Smooth muscle cell of the brain vasculature (primary cell): Measurements from ENCODE around the gene AFF4.
"Not testable (repeated sequence)": the region's sequence is repeated elsewhere in the genome, so short reads cannot be mapped to it uniquely, and the experiment has no call there.

ENCODE experiments used
- DNase-seq: peaks from one replicate; pipeline ENCODE4 v3.0.0-alpha.2; 2012; ENCODE audit warnings: low read depth, low spot score

The AFF4 gene

DNA sequence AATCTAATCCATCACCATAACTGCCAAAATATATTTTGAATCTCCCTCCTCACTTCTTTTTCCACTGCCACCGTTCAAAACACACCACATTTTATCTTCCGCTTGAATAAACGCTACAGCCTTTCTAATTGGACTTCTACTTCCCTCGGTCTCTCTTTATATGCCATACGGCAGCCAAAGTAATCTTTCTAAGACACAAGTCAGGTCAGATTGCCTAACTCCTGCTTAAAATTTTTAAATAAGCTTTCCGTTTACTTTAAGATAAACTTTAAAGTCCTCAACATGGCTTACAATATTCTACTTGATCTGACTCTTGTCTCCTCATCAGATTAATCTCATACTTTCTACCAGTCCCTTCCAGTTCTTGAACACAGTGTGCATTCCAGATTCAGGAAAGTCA lies 9.7 kb downstream of the AFF4 start:
- DNase-seq: no peak

DNA sequence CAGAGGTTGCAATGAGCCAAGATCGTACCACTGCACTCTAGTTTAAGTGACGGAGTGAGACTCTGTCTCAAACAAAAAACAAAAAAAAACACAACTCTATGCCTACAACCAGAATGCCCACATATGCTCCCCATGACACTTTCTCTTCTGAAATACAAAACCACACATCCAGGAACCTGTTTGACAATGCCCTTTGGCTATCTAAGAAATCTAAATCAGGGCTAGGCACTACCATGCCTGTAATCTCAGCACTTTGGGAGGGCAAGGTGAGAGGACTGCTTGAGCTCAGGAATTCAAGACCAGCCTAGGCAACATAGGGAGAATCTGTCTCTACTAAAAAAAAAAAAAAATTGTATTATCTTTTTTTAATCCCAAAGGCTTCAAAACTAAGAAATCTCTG lies 10.6 kb downstream of the AFF4 start:
- DNase-seq: no peak

DNA sequence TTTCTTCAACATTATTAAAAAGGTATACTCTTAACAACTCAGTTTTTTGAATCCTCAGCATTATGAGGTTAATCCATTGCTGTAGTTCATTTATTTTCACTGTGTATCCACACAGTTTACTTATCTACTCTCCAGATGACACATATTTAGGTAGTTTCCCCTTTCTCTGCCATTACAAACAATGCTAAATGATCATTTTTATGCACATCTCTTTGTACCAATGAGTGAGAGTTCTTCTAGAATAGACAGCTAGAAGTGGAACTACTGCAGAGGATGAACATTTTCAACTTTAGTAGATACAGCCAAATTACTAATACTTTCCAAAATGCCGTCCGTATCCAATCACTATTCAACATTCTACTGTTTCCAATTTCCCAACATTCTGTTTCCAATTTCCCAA lies 11.5 kb downstream of the AFF4 start:
- DNase-seq: no peak

DNA sequence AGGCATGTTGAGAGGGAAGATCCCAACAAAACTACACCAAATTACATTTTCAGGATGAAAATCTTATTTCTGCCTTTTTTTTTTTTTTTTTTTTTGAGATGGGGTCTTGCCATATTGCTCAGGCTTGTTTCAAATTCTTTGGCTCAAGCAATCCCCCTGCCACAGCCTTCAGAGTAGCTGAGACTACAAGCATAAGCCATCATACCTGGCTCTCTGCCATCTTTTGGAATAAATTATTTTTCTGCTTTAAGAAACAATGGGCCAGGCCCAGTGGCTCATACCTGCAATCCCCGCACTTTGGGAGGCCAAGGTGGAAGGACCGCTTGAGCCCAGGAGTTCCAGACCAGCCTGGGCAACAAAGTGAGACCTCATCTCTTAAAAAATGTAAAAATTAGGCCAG lies 14.3 kb downstream of the AFF4 start:
- DNase-seq: no peak

DNA sequence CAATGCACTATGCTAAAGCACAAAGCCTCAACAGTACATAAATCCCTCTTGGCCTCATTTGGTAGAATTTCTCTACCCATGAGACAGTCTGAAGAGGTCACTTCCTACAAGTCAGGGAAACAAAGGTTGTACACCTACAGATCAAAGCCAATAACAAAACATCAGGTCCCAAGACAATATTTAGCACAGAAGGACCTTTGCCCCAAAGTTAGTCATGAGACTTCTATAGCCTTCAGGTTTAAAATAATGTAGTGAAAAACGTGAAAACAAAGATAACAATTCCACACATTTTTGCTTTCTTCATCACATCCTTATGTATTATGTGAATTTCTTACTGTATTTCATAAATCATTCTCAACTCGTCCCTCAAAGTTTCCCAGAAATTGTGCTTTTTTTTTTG lies 15.8 kb downstream of the AFF4 start:
- DNase-seq: no peak

DNA sequence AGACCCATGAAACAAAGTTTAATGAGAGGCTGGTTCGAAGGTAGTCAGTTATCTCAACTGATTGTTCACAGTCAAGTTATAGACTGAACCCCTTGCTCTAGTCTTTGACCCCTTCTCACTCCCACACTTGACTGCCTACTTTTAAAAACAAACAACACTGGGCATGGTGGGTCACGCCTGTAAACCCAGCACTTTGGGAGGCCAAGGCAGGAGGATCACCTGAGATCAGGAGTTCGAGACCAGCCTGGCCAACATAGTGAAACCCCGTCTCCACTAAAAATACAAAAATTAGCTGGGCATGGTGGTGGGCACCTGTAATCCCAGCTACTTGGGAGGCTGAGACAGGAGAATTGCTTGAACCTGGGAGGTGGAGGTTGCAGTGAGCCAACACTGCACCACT lies 18.1 kb downstream of the AFF4 start:
- not testable (repeated sequence) for DNase-seq

DNA sequence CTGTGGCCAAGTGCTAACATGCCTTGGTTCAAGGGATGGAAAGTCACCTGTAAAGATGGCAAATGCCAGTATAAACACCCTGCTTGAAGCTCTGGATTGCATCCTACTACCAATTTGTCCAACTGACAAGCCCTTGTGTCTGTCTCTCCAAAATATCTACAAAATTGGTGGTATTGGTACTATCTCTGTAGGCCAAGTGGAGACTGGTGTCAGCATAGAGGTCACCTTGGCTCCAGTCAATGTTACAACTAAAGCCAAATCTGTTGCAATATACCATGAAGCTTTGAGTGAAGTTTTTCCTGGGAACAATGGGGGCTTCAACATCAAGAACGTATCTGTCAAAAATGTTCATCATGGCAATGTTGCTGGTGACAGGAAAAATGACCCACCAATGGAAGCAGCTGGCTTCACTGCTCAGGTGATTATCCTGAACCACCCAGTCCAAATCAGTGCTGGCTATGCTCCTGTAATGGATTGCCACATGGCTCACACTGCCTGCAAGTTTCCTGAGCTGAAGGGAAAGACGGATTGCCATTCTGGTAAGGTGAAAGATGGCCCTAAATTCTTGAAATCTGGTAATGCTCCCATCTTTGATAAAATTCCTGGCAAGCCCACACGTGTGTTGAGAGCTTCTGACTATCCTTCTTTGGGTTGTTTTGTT lies 19.9 kb downstream of the AFF4 start:
- no peak for DNase-seq

DNA sequence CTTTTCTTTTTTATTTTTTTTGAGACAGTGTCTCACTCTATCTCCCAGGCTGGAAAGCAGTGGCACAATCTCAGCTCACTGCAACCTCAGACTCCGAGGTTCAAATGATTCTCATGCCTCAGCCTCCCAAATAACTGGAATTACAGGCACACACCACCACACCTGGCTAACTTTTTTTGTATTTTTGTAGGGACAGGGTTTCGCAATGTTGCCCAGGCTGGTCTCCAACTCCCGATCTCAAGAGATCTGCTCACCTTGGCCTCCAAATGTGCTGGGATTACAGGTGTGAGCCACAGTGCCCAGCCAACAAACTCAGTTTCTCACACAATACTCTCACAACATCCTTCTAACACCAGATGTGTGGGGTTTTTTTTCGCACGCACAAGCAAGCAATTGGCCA lies 22.1 kb downstream of the AFF4 start:
- no peak for DNase-seq

DNA sequence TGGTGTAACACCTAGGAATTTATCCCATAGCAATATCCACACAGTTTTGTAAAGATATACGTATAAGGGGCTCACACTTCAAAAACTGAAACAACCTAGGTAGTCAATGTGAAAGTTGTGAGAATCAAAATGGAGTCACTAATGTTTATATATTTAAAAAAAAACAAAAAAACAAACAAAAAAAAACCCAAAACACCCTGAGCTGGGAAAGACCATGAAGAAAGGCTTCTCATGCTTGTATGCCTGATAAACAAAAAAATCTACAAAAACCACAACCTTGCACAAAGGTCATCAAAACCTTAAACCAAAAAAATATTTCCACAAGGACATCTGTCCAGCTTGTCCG lies 35.4 kb downstream of the AFF4 start:
- DNase-seq: no peak

DNA sequence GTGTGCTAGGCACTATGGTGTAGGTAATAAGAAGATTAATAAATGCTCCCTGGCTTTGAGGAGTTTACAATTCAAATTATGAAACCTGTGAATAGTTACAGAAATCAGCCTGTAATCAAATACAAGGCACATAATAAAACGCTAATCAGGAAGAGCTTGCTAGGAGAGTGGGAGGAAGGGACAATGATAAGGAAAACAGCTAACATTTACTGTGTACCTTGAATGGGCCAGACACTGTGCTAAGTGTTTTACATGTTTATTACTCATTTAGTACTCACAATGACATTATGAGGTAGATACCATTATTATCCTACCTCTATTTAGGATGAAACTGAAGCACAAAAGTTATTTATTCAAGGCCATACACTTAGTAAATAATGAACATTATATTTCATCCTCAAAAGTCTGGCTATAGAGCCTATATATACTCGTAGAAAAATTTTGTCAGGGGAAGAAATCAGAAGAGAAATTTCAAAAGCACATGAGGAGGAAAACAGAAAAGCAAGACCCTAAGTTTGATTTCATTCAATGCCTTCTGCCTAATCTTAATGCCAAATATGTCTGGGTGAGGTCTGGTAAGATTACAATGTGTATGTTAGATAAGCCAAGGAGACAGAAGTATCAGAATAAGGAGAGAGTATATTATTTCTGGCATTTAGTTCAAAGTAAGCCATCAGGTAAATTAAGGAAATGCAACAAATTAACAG lies 35.9 kb downstream of the AFF4 start:
- DNase-seq: no peak

DNA sequence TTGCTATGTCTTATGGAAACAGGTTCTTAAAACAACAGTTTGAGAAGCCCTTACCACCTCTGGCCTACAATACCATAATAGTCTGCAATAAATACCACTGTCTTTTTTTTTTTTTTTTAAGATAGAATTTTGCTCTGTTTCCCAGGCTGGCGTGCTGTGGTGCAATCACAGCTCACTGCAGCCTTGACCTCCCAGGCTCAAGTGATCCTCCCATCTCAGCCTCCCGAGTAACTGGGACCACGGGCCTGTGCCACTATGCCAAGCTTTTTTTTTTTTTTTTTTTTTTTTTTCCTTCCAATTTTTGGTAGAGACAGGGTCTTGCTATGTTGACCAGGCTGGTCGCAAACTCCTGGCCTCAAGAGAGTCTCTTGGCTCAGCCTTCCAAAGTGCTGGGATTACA lies 37.0 kb downstream of the AFF4 start:
- no peak for DNase-seq

DNA sequence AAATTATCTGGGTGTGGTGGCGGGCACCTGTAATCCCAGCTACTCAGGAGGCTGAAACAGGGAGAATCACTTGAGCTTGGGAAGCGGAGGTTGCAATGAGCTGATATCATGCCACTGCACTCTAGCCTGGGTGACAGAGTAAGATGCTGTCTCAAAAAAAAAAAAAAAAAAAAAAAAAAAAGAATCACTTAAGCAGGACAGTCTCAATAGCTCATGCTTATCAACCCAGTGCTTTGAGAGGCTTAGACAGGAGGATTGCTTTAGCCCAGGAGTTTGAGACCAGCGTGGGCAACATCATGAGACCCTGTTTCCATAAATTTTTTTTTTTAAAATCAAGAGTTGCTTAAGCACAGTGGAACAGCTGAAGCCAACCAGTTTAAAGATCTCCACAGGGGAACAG lies 47.3 kb downstream of the AFF4 start:
- DNase-seq: no peak

DNA sequence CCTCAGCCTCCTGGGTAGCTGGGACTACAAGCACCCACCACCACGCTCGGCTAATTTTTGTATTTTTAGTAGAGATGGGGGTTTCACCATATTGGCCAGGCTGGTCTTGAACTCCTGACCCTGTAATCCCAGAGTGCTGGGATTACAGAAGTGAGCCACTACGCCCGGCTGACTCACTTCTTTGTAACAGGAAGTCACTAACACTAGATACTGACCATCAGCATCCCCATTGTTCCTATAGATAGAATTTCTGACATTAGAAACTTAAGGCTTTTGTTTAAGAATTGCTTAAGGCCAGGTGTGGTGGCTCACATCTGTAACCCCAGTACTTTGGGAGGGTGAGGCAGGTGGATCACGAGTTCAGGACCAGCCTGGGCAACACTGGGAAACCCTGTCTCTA lies 47.8 kb downstream of the AFF4 start:
- DNase-seq: no peak

DNA sequence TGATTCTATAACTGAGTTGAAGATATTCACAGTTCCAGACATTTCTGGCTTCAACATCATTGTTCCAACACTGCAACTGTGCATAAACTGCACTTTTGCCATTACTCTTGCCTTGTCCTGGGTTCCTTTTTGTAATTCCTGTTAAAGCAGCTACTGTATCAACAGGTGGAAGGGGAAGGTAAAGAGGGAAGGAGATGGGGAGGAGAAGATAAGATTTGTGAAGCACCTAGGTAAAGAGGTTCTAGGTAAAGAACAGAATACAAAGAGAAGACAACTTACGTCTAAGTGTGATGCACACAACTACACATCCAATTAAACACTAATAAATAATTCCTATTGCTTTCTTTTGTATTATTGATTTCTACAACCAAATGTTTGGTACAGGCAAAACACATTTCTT lies 53.7 kb downstream of the AFF4 start:
- no peak for DNase-seq

DNA sequence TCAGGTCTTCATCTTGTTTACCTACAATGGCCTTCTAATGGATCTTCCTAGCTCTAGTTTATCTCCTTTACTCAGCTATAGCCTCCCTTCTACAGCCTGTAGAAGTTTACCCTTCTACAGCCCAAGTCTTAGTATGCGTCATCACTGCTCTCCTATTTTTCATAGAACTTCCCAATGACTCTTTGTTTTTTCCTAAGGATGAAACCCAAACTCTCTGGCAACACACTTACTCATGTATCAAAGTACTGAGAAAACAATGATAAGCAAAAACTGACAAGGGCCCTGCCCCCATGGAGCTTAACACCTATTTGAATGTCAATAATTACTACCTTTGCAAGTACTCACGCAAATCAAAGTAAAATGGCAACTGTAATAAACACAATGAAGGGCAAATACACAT lies 56.3 kb downstream of the AFF4 start:
- no peak for DNase-seq

DNA sequence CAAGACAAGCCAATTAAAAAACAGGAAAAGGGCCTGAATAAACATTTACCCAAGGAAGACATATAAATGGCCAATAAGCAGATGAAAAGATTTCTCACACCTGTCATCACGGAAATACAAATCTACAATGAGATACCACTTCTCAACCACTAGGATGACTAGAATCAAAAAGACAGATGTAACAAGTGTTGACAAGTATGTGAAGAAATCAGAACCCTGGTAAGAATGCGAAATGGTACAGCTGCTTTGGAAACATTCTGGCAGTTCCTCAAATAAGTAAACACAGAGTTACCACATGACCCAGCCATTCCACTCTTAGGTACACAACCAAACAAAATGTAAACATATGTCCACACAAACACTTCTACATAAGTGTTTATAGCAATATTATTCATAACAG lies 57.5 kb downstream of the AFF4 start:
- DNase-seq: no peak

DNA sequence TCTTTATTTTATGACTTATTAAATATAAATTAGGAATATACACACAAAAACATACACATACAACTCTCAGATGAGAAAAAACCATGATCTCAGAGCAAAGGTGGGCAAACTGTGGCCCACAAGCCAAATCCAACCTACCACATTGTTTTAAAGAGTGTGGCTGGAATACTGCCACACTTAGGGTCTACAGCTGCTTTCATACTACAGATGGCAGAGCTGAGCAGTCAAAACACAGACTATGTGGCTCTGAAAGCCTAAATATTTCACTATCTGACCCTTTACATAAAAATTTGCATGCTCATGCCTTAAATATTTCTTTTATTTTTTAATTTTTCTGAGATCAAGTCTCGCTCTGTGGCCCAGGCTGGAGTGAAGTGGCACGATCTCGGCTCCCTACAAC lies 61.7 kb downstream of the AFF4 start:
- DNase-seq: no peak

DNA sequence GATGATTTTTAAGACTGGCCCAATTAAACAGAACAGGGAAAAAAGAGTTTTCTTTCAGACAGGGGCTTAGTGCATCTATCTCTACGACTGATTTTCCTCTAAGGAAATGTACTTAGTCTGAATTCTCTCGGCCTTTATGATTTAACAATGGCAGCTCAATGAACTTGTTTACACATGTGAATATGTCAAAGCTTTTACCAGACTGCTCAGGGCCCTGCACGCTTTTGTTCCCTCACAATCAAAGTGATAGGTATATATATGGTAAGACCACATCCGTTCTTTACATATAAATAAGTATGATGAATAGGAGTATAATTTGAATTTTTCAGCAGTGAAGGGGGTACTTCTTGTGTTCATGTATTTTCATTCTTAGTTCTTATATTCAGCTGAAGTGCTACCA lies 62.4 kb downstream of the AFF4 start:
- DNase-seq: no peak

DNA sequence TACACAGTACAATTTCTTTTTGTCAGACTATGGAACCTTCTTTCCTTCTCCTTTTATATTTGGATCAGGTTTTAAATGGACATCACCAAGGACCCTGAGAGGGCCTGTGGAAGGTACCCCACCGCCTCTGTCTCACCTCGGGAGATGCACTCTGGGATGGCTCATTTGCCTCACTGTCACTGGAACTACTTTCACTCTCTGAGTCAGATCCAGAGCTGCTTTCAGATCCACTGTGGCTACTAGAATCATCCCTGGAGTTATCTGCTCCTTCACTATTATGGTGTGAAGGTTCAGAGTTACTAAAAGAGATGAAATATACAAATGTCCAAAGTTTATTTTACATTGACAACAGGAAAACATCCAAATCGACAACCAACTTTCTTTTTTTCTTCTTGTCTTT lies 65.3 kb downstream of the AFF4 start:
- DNase-seq: no peak

DNA sequence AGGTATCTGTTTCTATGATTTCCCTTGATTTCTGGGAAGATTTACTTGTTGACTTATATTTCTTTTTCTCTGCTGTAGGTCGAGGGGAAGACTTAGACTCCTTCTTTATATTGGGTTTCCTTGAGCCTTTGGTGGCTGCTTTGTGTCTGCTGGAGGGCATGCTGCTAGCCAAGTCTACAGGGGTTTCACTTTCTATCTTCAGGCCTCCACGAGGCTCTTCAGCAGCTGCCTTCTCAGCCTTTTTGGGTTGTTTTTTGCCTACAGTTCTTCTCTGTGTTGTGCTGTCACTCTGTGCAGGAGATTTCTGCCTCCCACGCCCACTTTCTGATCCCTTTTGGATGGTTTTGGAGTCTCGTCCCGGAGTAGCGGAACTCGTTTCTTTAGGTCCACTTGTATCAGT lies 66.7 kb downstream of the AFF4 start:
- no peak for DNase-seq

DNA sequence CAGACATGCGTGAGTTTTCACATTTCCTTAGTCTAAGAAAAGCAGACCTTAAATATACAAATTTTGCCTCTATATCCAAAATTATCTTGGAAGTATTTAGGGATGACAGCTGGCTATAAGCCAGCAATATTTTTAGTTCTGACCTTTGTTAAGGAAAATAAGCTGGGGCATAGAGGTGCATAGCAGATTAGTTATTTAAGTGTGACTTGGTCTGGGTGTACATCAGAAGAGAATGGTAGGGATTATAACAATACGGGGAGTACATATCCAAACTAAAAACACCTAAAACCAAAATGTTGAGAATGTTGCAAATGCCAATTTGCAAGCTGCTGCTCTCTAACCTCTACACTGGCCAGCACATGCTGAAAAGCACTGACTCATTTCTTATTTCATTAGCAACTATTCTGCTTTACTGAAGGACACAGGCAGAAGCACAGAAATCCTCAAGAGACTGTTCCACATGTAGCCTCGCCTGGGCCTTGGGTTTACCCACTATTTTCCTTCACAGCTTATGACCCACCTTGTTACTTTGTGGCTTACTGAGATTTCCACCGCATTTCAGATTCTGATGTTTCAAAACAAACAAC lies 67.6 kb downstream of the AFF4 start:
- no peak for DNase-seq

DNA sequence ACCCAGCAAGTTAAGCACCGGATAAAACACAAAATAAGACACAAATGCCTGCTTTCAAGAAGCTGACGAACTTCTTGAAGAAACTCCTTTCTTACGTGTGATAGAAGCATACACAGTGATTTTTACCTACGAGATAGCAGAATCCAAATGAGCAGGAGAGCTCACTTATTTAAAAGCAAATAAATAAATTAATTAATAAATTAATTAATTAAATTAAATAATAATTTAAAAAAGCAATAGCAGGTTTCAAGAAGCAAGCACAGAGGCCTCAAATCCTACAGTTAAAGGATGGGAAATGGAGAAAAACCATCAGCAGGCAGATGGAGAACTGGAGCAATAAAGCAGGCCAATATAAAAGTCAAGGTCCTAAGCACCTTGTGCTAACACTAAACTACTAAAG lies 72.6 kb downstream of the AFF4 start:
- no peak for DNase-seq

DNA sequence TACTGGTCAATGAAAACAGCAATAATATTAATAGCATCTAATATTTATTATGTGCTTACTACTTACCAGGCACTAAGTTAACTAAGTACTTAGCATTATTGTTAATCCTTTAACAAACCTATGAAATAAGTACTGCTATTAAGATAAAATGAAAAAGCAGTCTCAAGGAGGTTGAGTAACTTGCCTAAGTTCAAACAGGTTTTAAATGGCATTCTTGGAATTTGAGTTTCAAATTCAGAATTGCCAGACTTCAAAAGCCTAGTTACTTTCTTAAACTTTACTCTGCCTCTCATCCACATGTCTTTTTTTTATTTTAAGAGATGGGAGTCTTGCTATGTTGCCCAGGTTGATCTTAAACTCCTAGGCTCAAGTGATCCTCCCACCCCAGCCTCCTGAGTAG lies 73.9 kb downstream of the AFF4 start:
- no peak for DNase-seq

DNA sequence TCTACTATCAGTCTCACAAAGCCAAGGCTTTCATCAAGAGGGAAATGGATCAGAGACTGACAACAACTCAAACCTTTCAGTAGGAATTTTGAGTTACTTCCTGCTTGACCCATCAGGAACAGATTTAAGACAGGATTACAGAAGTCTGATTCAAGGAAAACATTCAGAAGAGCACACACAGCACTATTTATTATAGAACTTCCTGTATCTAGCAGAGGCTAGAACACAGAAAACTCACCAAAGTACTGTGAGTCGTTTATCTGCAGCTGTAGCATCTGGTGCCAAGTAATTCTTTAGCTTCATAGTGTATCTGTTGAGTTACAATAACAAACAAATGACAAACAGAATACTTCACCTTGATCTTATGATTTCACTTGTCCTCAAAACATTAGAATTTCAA lies 76.2 kb downstream of the AFF4 start:
- DNase-seq: no peak
